ENCODE data around the gene DUSP8. TPM values are rescaled to one million over a fixed set of nuclear protein-coding genes. Genes with fewer than 3 reads are reported as not detected.
"Not testable (repeated sequence)": the region's sequence is repeated elsewhere in the genome, so short reads cannot be mapped to it uniquely, and the experiment has no call there.

The DUSP8 gene
- polyA plus RNA-seq, 1 donor from 2014 or later, result 3.5 TPM

- not testable (repeated sequence) for H2AFZ ChIP-seq (ENCODE audit: low read depth, low read length); H3K36me3 ChIP-seq (ENCODE audit: insufficient read depth, low read length); H3K4me3 ChIP-seq (ENCODE audit: low read length); H3K9ac ChIP-seq (ENCODE audit: low read length); H3K79me2 ChIP-seq (replicated peaks; ENCODE audit: insufficient read depth, low read length); H3K27ac ChIP-seq (ENCODE audit: low read length); H3F3A ChIP-seq (ENCODE audit: insufficient read depth, low read length, poor library complexity, severe bottlenecking); H3K4me2 ChIP-seq (ENCODE audit: low read length); H3K9me2 ChIP-seq (ENCODE audit: insufficient read depth, low read length); H3K27me3 ChIP-seq (ENCODE audit: insufficient read depth, low read depth, low read length); H4K20me1 ChIP-seq (ENCODE audit: insufficient read depth); H3K9me3 ChIP-seq (ENCODE audit: low read length)
Observed at GRCh38 chr11:1605923-1606322, 33.9 kb upstream of the DUSP8 start.

- H3K9me3 ChIP-seq (ENCODE audit: low read length), result no peaks in the 10 kb centered on the region
- no peak overlapping the region for H2AFZ ChIP-seq (ENCODE audit: low read depth, low read length)
Observed at GRCh38 chr11:1604711-1605110, 32.6 kb upstream of the DUSP8 start.

More at GRCh38 chr11:1604711-1605110, 32.6 kb upstream of the DUSP8 start:
- Histone ChIP-seq H3K4me2 (ENCODE audit: low read length) (no peak overlapping the region), H3F3A (ENCODE audit: insufficient read depth, low read length, poor library complexity, severe bottlenecking) (no peaks in the 10 kb centered on the region), H3K36me3 (ENCODE audit: insufficient read depth, low read length) (no peaks in the 10 kb centered on the region), H3K9me2 (ENCODE audit: insufficient read depth, low read length) (no peaks in the 10 kb centered on the region), H3K27ac (ENCODE audit: low read length) (no peak overlapping the region), H4K20me1 (ENCODE audit: insufficient read depth) (no peaks in the 10 kb centered on the region), H3K4me3 (ENCODE audit: low read length) (no peak overlapping the region), H3K9ac (ENCODE audit: low read length) (no peak overlapping the region), H3K79me2 (replicated peaks; ENCODE audit: insufficient read depth, low read length) (no peaks in the 10 kb centered on the region), H3K27me3 (ENCODE audit: insufficient read depth, low read depth, low read length) (no peaks in the 10 kb centered on the region)
- TF ChIP-seq MXI1 (conservative IDR thresholded peaks at IDR 0.05; ENCODE audit: poor library complexity, severe bottlenecking) (no peak), EZH2 (IDR thresholded peaks at IDR 0.05; ENCODE audit: borderline replicate concordance, insufficient read depth, low read length, poor library complexity, severe bottlenecking) (no peak), SMC3 (conservative IDR thresholded peaks at IDR 0.05; ENCODE audit: poor library complexity) (no peak), REST (IDR thresholded peaks at IDR 0.05; ENCODE audit: borderline replicate concordance) (no peak), EP300 (conservative IDR thresholded peaks at IDR 0.05; ENCODE audit: poor library complexity, severe bottlenecking) (no peak), CTCF (IDR thresholded peaks at IDR 0.05; ENCODE audit: poor library complexity, severe bottlenecking) (no peak), RAD21 (conservative IDR thresholded peaks at IDR 0.05) (no peak), TAF1 (IDR thresholded peaks at IDR 0.05; ENCODE audit: low read depth) (no peak), POLR2AphosphoS5 (IDR thresholded peaks at IDR 0.05) (no peak)
